Measurements from ENCODE around the gene C1QTNF5. TPM values are rescaled to one million over a fixed set of nuclear protein-coding genes. Genes with fewer than 3 reads are reported as not detected.
A peak's percentile ranks its signal among the peaks of the same experiment; 100 is the strongest.

Gene C1QTNF5
- total RNA-seq, 2 experiments from 2014 or later, result not detected

DNA sequence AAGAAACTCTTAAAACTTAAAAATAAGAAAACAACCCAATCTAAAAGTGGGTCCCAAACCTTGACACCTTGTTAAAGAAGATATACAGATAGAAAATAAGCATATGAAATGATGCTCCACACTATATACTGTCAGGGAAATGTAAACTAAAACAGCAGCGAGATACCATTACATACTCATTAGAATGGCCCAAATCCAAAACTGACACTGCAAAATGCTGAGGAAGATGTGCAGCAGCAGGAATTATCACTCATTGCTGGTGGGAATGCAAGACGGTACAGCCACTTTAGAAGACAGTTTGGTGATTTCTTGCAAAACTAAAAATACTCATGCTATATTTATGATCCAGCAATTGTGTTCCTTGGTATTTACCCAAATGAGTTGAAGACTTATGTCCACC, 11.4 kb downstream of the C1QTNF5 start:
- Mint-ChIP-seq H3K27ac (no peak overlapping the region), H3K36me3 (ENCODE audit: low read depth) (no peaks in the 10 kb centered on the region), H3K9me3 (no peaks in the 10 kb centered on the region), H3K4me1 (ENCODE audit: low read depth) (no peaks in the 10 kb centered on the region), H3K27me3 (ENCODE audit: low read depth) (no peaks in the 10 kb centered on the region), H3K4me3 (no peak overlapping the region)
- CTCF ChIA-PET, result interaction anchor here (0.7 to 5.3 kb wide), 2 partner anchors 9 to 124 kb away, joined by 4 to 44 read pairs; partner anchors contain the start of gene C1QTNF5
- intact Hi-C loops (cut with micrococcal nuclease), result no loop called here
- no peak for DNase-seq

DNA sequence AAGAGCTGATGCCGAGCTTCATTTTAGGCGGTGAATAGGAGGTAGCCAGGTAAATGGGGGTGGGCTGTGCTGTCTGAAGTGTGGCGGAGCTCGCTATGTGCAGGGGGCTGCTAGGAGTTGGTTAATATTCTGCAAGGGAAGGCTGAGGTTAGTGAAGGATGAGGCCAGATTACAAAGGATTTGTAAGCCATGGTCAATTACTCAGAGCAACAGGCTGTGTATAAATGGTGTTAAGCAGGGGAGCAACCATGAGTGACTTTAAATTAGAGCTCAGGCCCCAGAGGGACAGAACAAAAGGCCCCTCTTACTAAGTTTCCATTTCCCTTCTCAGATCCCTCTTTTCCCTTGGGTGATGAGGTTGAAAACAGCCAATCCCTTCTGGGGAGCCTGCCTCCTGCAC, 16.5 kb downstream of the C1QTNF5 start:
- Mint-ChIP-seq H3K36me3 (ENCODE audit: low read depth) (no peaks in the 10 kb centered on the region), H3K27me3 (ENCODE audit: low read depth) (peaks cover 2% of the 10 kb centered on the region), H3K4me3 (no peak overlapping the region), H3K4me1 (ENCODE audit: low read depth) (peaks cover 18% of the 10 kb centered on the region), H3K27ac (no peak overlapping the region), H3K9me3 (no peaks in the 10 kb centered on the region)
- CTCF ChIA-PET, result interaction anchor here (0.6 to 4.4 kb wide), 32 partner anchors 8 to 282 kb away, joined by 3 to 70 read pairs (median 5); partner anchors contain the start of genes C1QTNF5, CBL, NLRX1 and RNF26
- no peak for DNase-seq
- intact Hi-C loops (cut with micrococcal nuclease), result no loop called here

DNA sequence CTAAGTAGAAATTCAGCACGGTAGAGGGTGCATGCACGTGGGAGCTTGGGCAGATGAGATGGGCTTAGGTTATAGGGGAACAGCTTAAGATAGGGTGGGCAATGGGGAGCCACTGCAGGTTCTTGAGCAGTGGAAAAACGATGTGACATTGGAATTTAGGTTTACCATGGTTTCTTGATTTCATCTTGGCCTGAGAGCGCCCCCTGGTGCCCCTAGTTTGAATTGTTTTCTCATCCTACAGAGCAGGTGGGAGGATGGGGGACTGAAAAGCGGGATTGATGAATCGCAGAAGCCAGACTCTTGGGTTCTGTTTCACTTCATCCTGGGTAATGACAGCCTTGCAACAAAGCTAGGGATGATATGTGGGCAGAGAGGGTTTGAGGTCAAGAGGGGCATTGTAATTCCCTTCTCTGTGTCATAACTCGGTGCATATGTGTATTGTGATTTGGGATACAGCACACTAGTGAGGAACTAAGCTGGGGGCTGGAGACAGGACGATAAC, 17.1 kb downstream of the C1QTNF5 start:
- intact Hi-C loops (cut with micrococcal nuclease), result loop anchor here (1.0 to 2.0 kb wide), 9 partner anchors 39 to 267 kb away; partner anchors contain the start of genes CBL, DPAGT1, HYOU1 and NLRX1
- no peak overlapping the region for H3K27ac Mint-ChIP-seq
- H3K4me3 Mint-ChIP-seq, result no peak overlapping the region
- peak; percentile 94 for DNase-seq
- H3K4me1 Mint-ChIP-seq (ENCODE audit: low read depth), result peaks cover 18% of the 10 kb centered on the region
- CTCF ChIA-PET, result interaction anchor here (0.6 to 4.4 kb wide), 44 partner anchors 8 to 282 kb away, joined by 3 to 70 read pairs (median 4); partner anchors contain the start of genes C1QTNF5, CBL, NLRX1 and RNF26
- H3K36me3 Mint-ChIP-seq (ENCODE audit: low read depth), result no peaks in the 10 kb centered on the region
- peaks cover 6% of the 10 kb centered on the region for H3K27me3 Mint-ChIP-seq (ENCODE audit: low read depth)
- no peaks in the 10 kb centered on the region for H3K9me3 Mint-ChIP-seq

DNA sequence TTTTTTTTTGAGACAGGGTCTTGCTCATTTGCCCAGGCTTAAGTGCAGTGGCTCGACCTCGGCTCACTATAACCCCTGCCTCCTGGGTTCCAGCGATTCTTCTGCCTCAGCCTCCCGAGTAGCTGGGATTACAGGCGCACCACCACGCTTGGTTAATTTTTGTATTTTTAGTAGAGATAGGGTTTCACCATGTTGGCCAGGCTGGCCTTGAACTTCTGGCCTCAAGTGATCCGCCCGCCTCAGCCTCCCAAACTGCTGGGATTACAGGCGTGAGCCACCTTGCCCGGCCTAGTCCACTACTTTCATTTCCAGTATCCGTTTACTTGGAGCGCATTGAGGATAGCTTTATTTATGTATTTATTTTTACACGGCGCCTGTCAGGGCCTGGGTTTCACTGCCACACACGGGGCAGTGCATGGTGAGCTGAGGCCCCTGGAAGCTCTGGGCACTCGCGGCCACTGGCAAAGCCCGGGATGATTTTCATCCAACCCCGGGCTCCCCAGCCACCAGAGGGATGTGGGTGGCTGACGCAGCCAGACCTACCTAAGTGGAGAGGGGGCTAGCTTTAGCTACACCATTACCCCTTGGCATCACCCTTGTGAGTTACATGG, 17.7 kb downstream of the C1QTNF5 start:
- H3K27me3 Mint-ChIP-seq (ENCODE audit: low read depth), result peaks cover 10% of the 10 kb centered on the region
- H3K9me3 Mint-ChIP-seq, result no peaks in the 10 kb centered on the region
- no peak overlapping the region for H3K27ac Mint-ChIP-seq
- no peak overlapping the region for H3K4me3 Mint-ChIP-seq
- H3K36me3 Mint-ChIP-seq (ENCODE audit: low read depth), result no peaks in the 10 kb centered on the region
- intact Hi-C loops (cut with micrococcal nuclease), result loop anchor here (1.0 to 2.0 kb wide), 9 partner anchors 38 to 266 kb away; partner anchors contain the start of genes CBL, DPAGT1, HYOU1 and NLRX1
- peaks cover 18% of the 10 kb centered on the region for H3K4me1 Mint-ChIP-seq (ENCODE audit: low read depth)
- CTCF ChIA-PET, result interaction anchor here (0.6 to 4.4 kb wide), 40 partner anchors 8 to 281 kb away, joined by 3 to 70 read pairs (median 4); partner anchors contain the start of genes C1QTNF5, CBL, NLRX1 and RNF26
- DNase-seq, result no peak

DNA sequence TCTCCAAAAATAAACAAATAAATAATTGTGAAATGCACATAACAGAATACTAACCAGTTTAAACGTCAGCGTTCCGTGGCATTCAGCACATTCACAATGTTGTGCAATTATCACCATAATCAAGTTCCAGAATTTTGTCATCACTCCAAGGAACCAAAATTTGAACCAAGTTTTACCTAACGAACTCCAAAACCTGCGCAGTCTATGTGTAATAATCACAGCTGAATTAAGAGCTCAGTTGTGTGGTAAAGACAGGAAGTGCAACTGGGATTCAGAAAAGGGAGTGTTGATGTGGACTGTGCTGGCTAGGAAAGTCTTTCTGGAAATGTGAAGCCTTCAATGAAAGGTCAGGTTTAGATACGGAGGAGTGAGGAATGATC, 18.3 kb downstream of the C1QTNF5 start:
- no peak overlapping the region for H3K4me3 Mint-ChIP-seq
- DNase-seq, result no peak
- H3K4me1 Mint-ChIP-seq (ENCODE audit: low read depth), result peaks cover 18% of the 10 kb centered on the region
- H3K27me3 Mint-ChIP-seq (ENCODE audit: low read depth), result peaks cover 16% of the 10 kb centered on the region
- CTCF ChIA-PET, result interaction anchor here (0.8 to 4.4 kb wide), 23 partner anchors 7 to 634 kb away, joined by 3 to 70 read pairs (median 6); partner anchors contain the start of genes C1QTNF5, CBL, NLRX1 and VPS11
- no peak overlapping the region for H3K27ac Mint-ChIP-seq
- H3K36me3 Mint-ChIP-seq (ENCODE audit: low read depth), result no peaks in the 10 kb centered on the region
- intact Hi-C loops (cut with micrococcal nuclease), result loop anchor here (2.0 kb wide), 3 partner anchors 38 to 266 kb away; partner anchors contain the start of genes DPAGT1 and HYOU1
- no peaks in the 10 kb centered on the region for H3K9me3 Mint-ChIP-seq

DNA sequence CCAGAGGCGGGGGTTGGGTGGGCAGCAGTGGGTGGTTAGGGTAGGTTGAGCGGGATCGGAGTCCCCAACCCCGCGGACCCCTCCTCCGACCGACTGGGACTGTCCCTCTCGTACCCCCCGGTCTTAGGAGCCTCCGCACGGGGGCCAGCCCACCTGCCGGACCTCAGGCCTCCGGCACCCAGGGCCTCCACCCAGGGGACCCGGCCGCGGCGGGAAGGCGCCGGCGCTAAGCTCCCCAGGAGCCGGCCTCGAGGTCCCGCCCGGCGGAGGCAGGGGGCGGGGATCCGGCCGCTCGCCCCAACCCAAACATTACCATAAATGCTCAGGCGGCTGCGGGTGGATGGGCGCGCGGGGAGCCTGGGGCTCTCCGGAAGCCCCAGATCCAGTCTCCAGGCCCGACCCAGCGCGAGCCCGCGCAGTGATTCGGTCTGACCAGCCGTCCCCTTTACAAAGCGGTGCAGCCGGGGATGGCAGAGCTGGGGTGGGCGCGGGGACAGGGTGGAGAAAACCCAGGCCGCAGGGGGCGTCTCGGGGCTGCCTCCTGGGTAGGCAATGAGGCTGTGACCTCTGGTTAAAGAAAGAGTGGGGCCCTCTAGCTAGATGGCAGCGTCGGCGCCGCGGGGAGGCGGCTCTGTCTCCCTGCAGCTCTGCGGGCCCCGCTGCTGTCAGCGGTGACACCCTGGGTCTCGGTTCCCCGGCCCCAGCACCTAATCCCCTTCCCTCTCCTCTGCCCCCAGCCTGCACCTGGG, 19.7 kb downstream of the C1QTNF5 start:
- intact Hi-C loops (cut with micrococcal nuclease), result loop anchor here (1.0 to 2.0 kb wide), 4 partner anchors 14 to 323 kb away; partner anchors contain the start of genes CENATAC and RNF26

DNA sequence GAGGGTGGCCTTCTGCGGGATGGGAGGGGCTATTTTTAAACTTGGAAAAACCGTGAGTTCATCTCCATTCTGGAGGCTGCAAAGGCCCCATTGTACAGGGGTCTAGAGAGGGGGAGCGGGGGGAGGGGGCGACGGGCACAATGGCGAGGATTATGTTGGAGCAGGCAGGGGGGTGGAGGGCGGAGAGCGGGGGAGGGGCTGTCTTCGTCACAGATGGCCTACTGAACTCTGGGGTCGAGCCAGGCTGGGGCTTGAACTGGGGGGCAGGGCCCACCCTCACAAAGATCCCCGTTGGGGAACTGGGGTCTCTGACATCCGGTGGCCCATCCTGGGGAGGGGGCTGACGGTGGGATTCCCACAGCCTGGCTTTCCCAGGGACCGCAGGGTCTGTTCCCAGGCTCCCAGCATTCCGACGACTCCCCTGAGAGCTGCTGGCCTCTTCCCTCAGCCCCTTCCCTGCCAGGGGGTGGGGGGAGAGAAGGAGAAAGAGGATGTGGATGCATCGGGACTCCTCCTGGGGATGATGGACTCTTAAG, 20.4 kb downstream of the C1QTNF5 start:
- intact Hi-C loops (cut with micrococcal nuclease), result loop anchor here (2.0 kb wide), 1 partner anchor 14 kb away; the partner anchor contains the start of gene RNF26
- Mint-ChIP-seq H3K27me3 (ENCODE audit: low read depth) (peaks cover 22% of the 10 kb centered on the region), H3K9me3 (no peaks in the 10 kb centered on the region), H3K4me3 (peak overlapping the region; percentile 47), H3K36me3 (ENCODE audit: low read depth) (no peaks in the 10 kb centered on the region), H3K27ac (no peak overlapping the region), H3K4me1 (ENCODE audit: low read depth) (peaks cover 24% of the 10 kb centered on the region)
- CTCF ChIA-PET, result interaction anchor here (1.0 to 4.4 kb wide), 9 partner anchors 9 to 252 kb away, joined by 3 to 70 read pairs (median 6); partner anchors contain the start of genes C1QTNF5, RNF26 and VPS11
- DNase-seq, result no peak

More for the DNA sequence above, 19.7 kb downstream of the C1QTNF5 start:
- H3K9me3 Mint-ChIP-seq, result no peaks in the 10 kb centered on the region
- CTCF ChIA-PET, result interaction anchor here (0.8 to 4.4 kb wide), 20 partner anchors 10 to 632 kb away, joined by 3 to 70 read pairs (median 6); partner anchors contain the start of genes C1QTNF5, CBL, HMBS and NLRX1
- peaks cover 18% of the 10 kb centered on the region for H3K4me1 Mint-ChIP-seq (ENCODE audit: low read depth)
- peak overlapping the region; percentile 79 for H3K27ac Mint-ChIP-seq
- H3K27me3 Mint-ChIP-seq (ENCODE audit: low read depth), result peaks cover 17% of the 10 kb centered on the region
- no peaks in the 10 kb centered on the region for H3K36me3 Mint-ChIP-seq (ENCODE audit: low read depth)
- peak overlapping the region; percentile 77 for H3K4me3 Mint-ChIP-seq
- DNase-seq, result peak; percentile 65

DNA sequence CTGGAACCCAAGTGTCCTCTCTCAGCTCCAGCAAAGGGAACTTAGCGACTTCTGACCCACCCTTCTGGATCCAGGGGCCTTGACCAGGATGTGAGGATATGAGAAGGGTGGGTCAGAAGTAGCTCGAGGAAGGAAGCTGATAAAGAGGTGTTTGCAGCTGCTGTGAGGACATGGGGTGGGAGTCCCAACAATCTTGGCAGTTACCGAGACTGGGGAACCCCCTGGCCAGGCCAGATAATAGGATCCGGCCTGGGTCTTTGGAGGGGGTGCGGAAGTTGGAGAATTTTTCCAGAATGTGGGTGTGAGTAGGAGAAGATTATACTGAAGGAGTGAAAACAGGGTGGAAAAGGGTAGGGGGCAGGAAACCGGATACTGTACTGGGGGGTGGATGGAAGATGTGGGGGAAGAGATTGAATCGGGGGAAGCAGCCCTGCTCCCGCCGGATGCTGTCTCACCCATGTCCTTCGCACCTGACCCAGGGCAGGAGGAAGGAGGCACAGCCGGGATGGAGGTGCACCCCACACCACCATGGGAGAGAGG, 20.9 kb downstream of the C1QTNF5 start:
- Mint-ChIP-seq H3K9me3 (no peaks in the 10 kb centered on the region), H3K4me1 (ENCODE audit: low read depth) (peaks cover 28% of the 10 kb centered on the region), H3K36me3 (ENCODE audit: low read depth) (no peaks in the 10 kb centered on the region), H3K4me3 (peak overlapping the region; percentile 47), H3K27me3 (ENCODE audit: low read depth) (peaks cover 22% of the 10 kb centered on the region), H3K27ac (no peak overlapping the region)
- DNase-seq, result no peak
- CTCF ChIA-PET, result interaction anchor here (1.4 to 1.6 kb wide), 2 partner anchors 18 to 35 kb away, joined by 4 to 5 read pairs; no protein-coding TSS in a partner anchor
- intact Hi-C loops (cut with micrococcal nuclease), result loop anchor here (2.0 kb wide), 1 partner anchor 15 kb away; the partner anchor contains the start of gene RNF26

DNA sequence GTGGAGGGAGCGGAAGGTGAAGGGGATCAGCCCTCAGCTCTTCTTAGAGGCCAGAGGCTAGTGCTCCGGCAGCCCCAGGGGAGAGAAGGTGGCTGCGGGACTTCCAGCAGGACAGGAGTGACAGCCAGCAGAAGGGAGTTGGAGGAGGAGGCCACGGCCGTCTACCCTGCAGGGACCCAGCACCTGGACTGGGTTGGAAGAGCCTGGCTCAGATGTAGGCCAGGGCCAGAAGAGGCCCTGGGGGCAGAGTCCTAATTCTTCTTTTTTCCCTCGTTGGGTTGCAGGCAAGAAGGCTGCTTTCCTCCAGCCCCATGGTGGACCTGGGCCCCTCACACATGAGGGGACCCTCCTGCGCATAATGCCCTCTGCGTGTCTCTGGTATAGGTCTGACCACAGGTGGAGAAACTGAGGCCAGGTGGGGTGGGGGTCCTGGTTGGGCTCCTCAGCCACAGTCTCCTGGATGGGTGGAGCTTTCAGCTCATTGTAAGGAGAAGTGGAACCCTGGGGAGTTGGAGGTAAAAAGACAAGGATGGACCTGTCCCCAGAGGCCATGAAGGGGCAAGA, 21.5 kb downstream of the C1QTNF5 start:
- Mint-ChIP-seq H3K9me3 (no peaks in the 10 kb centered on the region), H3K36me3 (ENCODE audit: low read depth) (no peaks in the 10 kb centered on the region), H3K27ac (no peak overlapping the region), H3K27me3 (ENCODE audit: low read depth) (peaks cover 22% of the 10 kb centered on the region), H3K4me3 (peak overlapping the region; percentile 47), H3K4me1 (ENCODE audit: low read depth) (peaks cover 29% of the 10 kb centered on the region)
- CTCF ChIA-PET, result interaction anchor here (0.7 to 1.6 kb wide), 3 partner anchors 19 to 196 kb away, joined by 3 to 5 read pairs (median 4); no protein-coding TSS in a partner anchor
- intact Hi-C loops (cut with micrococcal nuclease), result no loop called here
- no peak for DNase-seq

DNA sequence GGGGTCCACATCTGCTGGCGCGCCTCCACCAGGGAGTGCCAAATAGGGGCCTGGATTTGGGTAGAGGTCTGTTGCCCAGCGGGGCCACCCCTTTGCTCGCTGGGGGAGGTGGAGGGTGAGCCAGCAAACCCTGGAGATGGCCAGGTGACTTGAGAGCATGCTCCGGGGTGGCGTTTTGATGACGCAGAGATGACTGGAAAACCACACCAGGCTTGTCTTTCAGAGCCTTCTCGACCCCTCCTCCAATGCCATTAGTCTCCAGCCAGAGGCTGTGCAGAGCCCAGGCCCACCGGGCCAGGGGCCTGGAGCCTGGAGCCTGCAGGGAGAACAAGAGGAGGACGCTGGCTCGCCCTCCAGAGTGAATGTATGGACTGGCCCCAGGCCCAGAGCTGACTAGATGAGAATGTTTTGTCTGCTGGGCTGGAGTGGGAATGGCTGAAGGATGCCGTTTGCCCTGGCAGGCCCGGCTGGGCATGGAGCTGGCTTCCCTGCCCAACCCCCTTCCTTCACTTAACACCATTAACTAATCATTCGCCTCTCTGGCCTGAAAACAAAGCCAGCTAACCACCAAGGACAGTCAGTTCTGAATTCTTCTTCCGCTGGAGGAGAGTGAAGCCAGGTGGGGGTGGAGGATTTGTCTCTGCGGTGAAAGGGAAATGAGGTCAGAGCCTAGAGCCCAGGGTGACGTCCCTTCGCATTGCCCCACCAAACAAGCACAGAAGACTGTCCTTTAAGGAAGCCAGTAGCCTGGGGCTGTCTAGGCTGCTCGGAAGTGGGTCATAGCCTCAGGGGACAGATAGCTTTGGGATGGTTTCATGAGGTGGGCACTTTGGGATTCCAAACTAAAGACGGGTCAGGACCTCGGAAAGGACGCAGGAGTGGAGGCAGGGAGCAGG, 22.2 kb downstream of the C1QTNF5 start:
- intact Hi-C loops (cut with micrococcal nuclease), result no loop called here
- DNase-seq, result no peak
- Mint-ChIP-seq H3K27me3 (ENCODE audit: low read depth) (peaks cover 22% of the 10 kb centered on the region), H3K4me1 (ENCODE audit: low read depth) (peaks cover 27% of the 10 kb centered on the region), H3K27ac (no peak overlapping the region), H3K4me3 (peak overlapping the region; percentile 1), H3K36me3 (ENCODE audit: low read depth) (no peaks in the 10 kb centered on the region), H3K9me3 (no peaks in the 10 kb centered on the region)
- CTCF ChIA-PET, result interaction anchor here (0.7 to 1.6 kb wide), 4 partner anchors 20 to 195 kb away, joined by 3 to 5 read pairs (median 4); partner anchors contain the start of gene CBL
